ENCODE measurements around the gene NAA60.

NAA60 gene

DNA sequence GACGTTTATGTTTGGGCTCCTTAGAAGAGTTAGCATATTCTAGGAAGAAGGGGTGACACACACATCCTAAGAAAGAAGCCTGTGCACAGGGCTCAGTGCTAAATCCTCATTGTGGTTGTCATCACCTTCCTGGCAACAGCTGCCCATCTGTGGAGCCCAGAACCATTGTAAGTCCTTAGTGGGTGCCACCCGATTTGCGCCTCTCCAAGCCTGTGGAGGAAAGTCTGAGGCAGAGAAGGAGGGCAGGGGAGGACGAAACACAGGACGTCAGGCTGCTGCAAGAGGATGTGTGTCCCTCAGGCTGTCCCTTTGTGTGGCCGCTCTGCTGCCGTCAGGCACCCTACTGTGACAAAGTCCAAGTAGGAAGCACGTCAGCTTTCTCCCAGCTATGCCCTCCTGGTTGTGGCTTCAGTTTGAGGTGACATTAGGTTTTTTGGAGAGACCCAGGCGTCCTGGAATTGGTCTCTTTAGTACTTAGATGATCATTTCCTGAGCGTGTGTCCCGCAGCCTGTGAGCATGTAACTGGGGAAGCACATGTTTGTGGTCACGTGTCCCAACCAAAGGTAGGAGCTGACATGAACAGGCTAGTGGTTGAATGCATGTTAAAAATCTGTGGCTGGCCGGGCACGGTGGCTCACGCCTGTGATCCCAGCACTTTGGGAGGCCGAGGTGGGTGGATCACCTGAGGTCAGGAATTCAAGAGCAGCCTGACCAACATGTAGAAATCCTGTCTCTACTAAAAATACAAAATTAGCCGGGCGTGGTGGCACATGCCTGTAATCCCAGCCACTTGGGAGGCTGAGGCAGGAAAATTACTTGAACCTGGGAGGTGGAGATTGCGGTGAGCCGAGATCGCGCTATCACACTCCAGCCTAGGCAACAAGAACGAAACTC, 68.1 kb downstream of the NAA60 start:
- no peak for DNase-seq

- DNase-seq: no peak
Observed at GRCh38 chr16:3513892-3514583, 70.6 kb downstream of the NAA60 start.

DNA sequence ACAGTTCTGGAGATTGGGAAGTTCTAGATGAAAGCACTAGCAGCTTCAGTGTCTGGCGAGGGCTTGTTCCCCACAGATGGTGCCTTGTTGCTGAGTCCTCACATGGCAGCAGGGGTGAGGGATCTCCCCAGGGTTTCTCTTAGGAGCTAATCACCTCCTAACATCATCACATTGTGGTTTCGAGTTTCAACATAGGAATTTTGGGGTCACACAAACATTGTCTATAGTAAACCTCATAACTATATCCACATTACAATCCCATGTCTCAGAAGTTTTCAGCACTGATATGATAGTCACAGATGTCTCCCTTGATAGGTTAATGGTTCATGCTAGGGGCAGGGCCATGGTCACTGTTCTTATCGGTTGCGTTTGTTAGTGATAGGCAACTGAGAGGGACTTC, 71.1 kb downstream of the NAA60 start:
- DNase-seq: no peak

DNA sequence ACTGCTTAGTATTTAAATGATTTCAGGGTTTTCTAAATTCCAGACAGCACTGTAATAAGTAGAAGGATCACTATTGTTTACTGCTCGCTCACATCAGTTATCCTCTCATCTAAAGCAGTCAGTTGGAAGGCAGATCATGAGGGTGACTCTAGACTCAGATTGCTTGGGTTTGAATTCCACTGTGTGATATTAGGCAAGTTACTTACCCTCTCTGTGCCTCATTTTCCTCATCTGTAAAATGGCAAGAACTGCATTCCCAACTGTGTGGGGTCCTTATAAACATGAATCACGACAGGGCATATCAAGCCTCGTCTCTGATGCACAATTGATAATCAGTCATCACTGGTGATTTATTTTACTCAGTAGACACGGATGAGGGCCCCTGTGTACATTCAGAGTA, 72.4 kb downstream of the NAA60 start:
- no peak for DNase-seq

DNA sequence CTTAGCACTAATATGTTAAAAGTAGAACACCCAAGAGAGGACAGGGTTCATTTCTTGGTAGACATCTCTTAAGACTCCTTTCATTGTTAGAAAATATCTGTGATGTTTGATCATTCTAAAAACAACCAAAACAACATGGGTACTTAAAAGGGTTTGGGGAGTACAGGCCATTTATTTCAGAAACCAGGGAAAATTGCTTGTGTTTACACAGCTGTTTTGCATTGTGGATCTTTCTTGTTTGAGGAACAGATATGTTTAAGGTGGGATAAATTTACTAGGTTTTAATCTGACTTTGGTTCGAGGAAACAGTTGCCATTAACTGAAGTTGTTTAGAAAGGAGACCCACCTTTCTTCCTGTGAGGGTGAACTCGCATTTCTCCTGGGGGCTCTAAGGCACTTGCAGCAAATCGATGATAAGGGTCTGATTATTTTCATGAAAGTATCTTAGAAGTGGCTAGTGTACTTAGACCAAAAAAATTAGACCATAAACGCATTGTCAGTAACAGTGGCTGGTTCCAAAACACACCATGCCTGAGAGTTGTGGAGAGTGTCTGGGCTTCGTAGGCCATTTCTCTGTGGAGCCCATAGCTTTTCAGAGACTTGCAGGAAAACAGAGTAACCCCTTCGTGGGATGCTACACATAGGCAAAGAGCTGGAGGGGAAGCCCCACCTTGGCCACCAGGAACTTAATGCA, 75.0 kb downstream of the NAA60 start:
- DNase-seq: no peak

DNA sequence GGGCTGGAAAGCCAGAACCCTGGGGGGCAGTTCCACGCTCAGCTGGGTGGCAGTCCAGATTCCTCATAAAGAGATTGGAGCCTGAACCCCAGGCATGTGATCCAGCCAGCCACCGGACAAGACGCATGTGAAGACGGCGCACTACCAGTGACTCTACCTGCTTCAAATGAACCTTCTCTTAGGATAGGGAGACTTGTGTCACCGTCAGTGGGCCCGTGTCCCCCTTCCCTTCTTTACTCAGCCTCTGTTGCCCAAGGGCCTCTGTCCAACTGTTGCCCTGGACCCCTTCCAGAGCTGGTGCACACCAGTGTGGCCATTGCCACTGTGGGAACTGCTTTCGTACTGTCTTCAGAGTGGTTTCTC, 75.5 kb downstream of the NAA60 start:
- DNase-seq: no peak

- no peak for DNase-seq
Observed at GRCh38 chr16:3519581-3519980, 76.1 kb downstream of the NAA60 start.

DNA sequence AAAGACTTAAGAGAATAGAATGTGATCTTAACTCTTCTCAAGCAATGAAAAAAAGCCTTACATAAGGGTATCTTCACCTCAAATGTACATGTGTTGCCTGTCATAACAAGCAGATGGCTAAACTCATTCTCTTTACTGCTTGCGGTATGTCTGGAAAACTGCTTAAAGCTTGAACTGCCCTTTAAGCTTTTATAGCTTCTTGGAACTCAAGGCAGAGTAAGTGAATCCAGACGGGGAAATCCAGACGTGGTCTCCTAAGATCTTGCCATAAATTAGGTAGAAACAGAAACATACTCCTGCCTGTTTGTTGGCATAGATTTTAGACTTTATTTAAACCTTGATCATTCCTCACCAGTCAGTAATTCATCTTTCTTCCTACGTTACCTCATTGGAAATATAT, 76.9 kb downstream of the NAA60 start:
- DNase-seq: no peak

DNA sequence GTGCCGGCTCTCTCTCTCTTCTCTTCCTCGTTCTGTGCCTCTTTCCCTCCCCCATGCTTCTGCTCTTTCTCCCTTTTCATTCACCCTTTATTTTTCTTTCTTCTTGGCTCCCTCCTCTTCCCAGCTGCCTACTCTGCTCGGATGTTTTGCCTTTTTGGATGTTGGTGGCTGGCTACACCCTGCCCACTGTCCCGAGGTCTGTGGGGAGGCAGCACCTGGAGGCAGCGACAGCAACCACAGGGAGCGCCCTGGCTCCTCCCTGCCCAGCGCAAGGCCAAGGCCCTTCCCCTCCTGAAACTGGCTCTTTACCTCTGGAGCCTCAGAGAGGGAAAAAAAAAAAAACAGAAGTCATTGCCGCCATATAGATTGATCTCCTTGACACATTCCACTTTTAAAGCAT, 77.4 kb downstream of the NAA60 start:
- no peak for DNase-seq

GRCh38 chr16:3523281-3523680, 79.8 kb downstream of the NAA60 start:
- DNase-seq: no peak

DNA sequence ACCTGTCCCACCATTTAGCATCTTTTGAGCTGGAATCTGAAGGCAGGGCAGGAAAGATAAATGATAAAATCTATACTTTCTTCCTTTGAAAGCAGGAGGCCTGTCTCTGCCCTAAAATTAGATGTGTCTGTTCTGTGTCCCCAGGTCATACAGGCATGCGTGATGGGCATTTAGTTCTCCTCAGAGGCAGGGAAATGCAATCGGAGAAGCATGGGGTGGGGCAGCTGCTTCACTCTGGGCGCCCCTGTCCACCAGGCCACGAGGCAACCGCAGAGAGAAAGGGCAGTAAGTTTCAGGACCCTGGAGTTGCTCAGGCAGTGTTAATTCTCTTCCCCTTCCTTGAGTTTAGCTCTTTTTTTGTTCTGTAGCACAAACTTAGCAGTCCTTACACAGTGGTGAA, 82.5 kb downstream of the NAA60 start:
- DNase-seq: no peak

DNA sequence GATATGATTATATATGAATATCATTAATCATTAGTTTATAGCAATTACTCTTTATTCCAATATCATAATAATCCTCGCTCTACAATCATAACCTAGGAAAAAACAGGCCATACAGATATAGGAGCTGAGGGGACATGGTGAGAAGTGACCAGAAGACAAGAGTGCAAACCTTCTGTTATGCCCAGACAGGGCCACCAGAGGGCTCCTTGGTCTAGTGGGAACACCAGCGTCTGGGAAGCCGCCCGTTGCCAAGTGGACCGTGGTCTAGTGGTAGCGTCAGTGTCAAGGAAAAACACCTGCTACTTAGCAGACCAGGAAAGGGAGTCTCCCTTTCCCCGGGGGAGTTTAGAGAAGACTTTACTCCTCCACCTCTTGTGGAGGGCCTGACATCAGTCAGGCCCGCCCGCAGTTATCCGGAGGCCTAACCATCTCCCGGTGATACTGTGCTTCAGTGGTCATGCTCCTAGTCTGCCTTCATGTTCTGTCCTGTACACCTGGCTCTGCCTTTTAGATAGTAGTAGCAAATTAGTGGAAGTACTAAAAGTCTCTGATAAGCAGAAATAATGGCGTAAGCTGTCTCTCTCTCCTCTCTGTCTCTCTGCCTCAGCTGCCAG, 83.8 kb downstream of the NAA60 start:
- peak; percentile 70 for DNase-seq

DNA sequence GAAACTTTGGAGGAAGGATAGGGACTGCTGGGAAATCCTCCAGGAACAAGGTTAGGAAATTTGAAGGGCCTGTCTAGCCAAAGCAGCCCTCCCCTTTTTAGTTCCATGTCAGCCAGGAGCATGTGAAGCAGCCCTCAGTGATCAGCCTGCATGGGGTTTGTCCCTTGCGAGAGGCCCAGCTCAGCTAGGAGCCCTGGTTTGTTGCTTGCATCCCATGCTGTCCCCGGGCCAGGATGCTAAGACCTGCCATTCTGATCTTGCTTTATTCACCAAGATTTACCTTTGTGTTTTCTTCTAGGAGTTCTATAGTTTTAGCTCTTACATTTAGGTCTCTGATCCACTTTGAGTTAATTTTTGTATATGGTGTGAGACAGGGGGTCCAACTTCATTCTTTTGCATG, 84.9 kb downstream of the NAA60 start:
- no peak for DNase-seq

DNA sequence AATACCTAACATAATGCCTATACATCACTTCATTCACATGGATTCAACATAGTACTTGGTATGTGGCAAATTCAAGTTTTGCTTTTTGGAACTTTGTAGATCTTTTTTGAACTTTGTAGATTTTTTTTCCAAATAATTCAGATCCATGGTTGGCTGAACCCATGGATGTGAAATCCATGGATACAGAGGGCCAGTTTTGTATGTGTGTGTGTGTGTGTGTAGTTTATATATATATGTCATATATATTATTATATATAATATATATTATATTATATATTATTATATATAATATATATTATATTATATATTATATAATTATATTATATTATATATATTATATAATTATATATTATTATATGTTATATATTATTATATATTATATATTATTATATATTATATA, 85.7 kb downstream of the NAA60 start:
- DNase-seq: no peak

- no peak for DNase-seq
Observed at GRCh38 chr16:3530371-3530914, 87.0 kb downstream of the NAA60 start.

GRCh38 chr16:3532741-3533140, 89.3 kb downstream of the NAA60 start:
- no peak for DNase-seq

DNA sequence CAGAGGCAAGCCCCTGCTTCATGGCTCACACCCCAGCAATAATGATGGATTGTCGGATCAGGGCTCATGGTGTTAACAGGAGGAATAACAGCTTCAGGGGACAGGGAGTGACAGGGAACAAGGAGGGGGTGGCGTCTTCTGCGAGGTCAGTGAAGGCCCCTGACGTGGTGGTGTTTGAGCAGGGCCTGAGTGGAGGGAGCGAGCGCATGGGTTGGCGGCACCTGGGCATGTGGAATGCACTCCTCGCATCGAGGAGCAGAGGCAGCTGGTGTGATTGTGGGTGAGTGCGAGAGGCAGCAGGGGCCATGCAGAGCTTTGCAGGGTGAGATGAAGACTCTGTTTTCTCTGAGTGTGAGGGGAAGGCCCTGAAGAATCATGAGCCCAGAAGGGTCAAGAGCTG, 90.6 kb downstream of the NAA60 start:
- DNase-seq: no peak

DNA sequence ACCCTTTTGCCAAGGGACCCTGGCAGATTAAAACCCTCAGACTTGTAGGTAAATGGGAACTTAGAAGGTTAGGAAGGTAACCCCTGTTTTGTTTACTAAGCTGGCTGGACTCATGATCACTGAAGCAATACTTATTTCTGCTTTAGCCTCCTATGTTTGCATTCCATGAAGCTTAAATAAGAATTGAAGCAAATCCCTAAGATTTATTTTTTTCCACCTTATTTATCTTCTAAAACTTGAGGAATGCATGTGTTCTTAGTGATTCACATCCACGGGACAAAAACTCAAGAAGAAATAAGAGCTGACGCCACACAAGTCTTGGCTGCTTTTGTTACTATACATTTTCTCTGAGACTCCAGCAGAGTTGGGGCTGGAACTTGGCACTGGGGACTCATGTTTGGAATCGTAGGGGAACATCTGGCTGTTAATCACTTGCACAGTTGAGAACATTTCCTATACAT, 92.8 kb downstream of the NAA60 start:
- DNase-seq: no peak

Measured in activated CD4-positive, alpha-beta T cell treated with anti-CD3 and anti-CD28 coated beads, Interleukin-10, Interleukin-2, amounts not matched to agents 100 ng/mL and 50 ng/mL, durations not matched to agents 16 hours and 8 hours (primary cell).